HCT116 (cell line): ENCODE measurements around the gene DUSP14. TPM values are rescaled to one million over a fixed set of nuclear protein-coding genes. Genes with fewer than 3 reads are reported as not detected.

ENCODE experiments used
- ATAC-seq: fragments of 200-7000 bp; cut with Tn5 transposase; 2 replicates; pipeline ENCODE4 v1.9.1; 2020; ENCODE audit warnings: mild to moderate bottlenecking, moderate library complexity
- BruUV-seq: library from RNA; stranded (reverse); fragments of 400-500 nt; replicated peaks from 2 replicates; lab custom pipeline; 2021; lab: Mats Ljungman, UMichigan
- CTCF ChIA-PET: fragments of 300-600 bp; sonication (Branson Sonifier 250); formaldehyde crosslinking; loops from one replicate; lab custom pipeline; 2021; ENCODE audit warnings: antibody characterized with exemption; lab: Charles Lee
- POLR2A ChIA-PET: fragments of 300-600, 350-600 bp; sonication (Branson Sonifier 250); formaldehyde crosslinking; loops from one replicate; lab custom pipeline; 2021; ENCODE audit warnings: antibody characterized with exemption; lab: Charles Lee
- RAD21 ChIA-PET, 2 experiments: fragments of 300-600 bp; sonication (Branson Sonifier 250); formaldehyde crosslinking; loops; one replicate each; lab custom pipeline; 2023; ENCODE audit warnings: low total read pairs in 2 of 2; ENCODE audit not compliant: uncharacterized antibody in 2 of 2, unreplicated experiment in 2 of 2, low non-redundant PET in 1 of 2; lab: Charles Lee
- DNase-seq: peaks from one replicate; pipeline ENCODE4 v3.0.0-alpha.2; 2010; ENCODE audit warnings: low read depth, low spot score
- H2AFZ ChIP-seq: fragments of 200-600 bp; shearing (Covaris generic), sonication (generic); 2 replicates; pipeline ENCODE4 v1.6.1; 2017; ENCODE audit warnings: low read depth, mixed run types, mixed read lengths, antibody characterized with exemption, low read length; ENCODE audit not compliant: poor library complexity, severe bottlenecking
- H3K27ac ChIP-seq: 2 replicates; pipeline ENCODE4 v1.5.1; 2012; ENCODE audit warnings: low read depth, low read length
- H3K27me3 ChIP-seq: fragments of 200-600 bp; sonication (generic); 2 replicates; pipeline ENCODE4 v1.6.1; 2016; ENCODE audit warnings: mixed run types, low read length, mixed read lengths; ENCODE audit not compliant: insufficient read depth
- H3K36me3 ChIP-seq, 2 experiments: fragments of 200-500 bp in 1 of 2; fragments of 200-600 bp in 1 of 2; sonication (Bioruptor generic) in 1 of 2; sonication (generic) in 1 of 2; 2 replicates each; pipeline versions ENCODE4 v1.5.1 to v1.6.1; 2014 to 2016; ENCODE audit warnings: low read length in 2 of 2, inconsistent platforms in 1 of 2, mixed read lengths in 1 of 2, mixed run types in 1 of 2; ENCODE audit not compliant: insufficient read depth in 2 of 2, control insufficient read depth in 1 of 2
- H3K4me1 ChIP-seq, 2 experiments: fragments of 200-600 bp in 1 of 2; sonication (generic) in 1 of 2; 2 replicates each; pipeline versions ENCODE4 v1.5.1 to v1.6.1; 2012 to 2017; ENCODE audit warnings: low read length in 2 of 2, inconsistent platforms in 1 of 2, mild to moderate bottlenecking in 1 of 2, mixed read lengths in 1 of 2, mixed run types in 1 of 2, moderate library complexity in 1 of 2; ENCODE audit not compliant: insufficient read depth in 2 of 2, control insufficient read depth in 1 of 2
- H3K4me2 ChIP-seq: fragments of 200-600 bp; sonication (generic); 2 replicates; pipeline ENCODE4 v1.6.1; 2017; ENCODE audit warnings: mixed run types, low read length, mixed read lengths
- H3K4me3 ChIP-seq, 2 experiments: fragments of 200-600 bp in 1 of 2; sonication (generic) in 1 of 2; replicated peaks in 1 of 2; 2 replicates each; pipeline ENCODE4 v1.5.1; 2011 to 2016; ENCODE audit warnings: low read length in 2 of 2, control low read depth in 1 of 2, low read depth in 1 of 2, mild to moderate bottlenecking in 1 of 2, mixed read lengths in 1 of 2, mixed run types in 1 of 2
- H3K79me2 ChIP-seq: fragments of 200-600 bp; sonication (generic); 2 replicates; pipeline ENCODE4 v1.6.1; 2017; ENCODE audit warnings: mild to moderate bottlenecking, mixed run types, low read length, moderate library complexity, mixed read lengths; ENCODE audit not compliant: insufficient read depth
- H3K9ac ChIP-seq: fragments of 200-600 bp; sonication (generic); 2 replicates; pipeline ENCODE4 v1.6.1; 2016; ENCODE audit warnings: low read length, mixed read lengths
- H3K9me2 ChIP-seq: fragments of 200-600 bp; sonication (generic), shearing (Covaris generic); 2 replicates; pipeline ENCODE4 v1.6.1; 2017; ENCODE audit warnings: mixed run types, mild to moderate bottlenecking, moderate library complexity; ENCODE audit not compliant: insufficient read depth
- H3K9me3 ChIP-seq, 2 experiments: fragments of 200-500 bp in 1 of 2; fragments of 200-600 bp in 1 of 2; sonication (Bioruptor generic) in 1 of 2; sonication (generic) in 1 of 2; 2 replicates each; pipeline ENCODE4 v1.6.1; 2014 to 2017; ENCODE audit warnings: low read length in 2 of 2, mixed read lengths in 2 of 2, inconsistent platforms in 1 of 2, low read depth in 1 of 2, mild to moderate bottlenecking in 1 of 2, mixed run types in 1 of 2, moderate library complexity in 1 of 2; ENCODE audit not compliant: control insufficient read depth in 1 of 2, insufficient read depth in 1 of 2
- H4K20me1 ChIP-seq: fragments of 200-600 bp; sonication (generic), shearing (Covaris generic); 2 replicates; pipeline ENCODE4 v1.6.1; 2017; ENCODE audit warnings: mixed run types, mild to moderate bottlenecking, moderate library complexity; ENCODE audit not compliant: insufficient read depth
- CBX3 ChIP-seq: IDR thresholded peaks from 2 replicates; pipeline ENCODE4 v1.6.1; 2012; ENCODE audit warnings: low read depth
- CEBPB ChIP-seq: IDR thresholded peaks from 2 replicates; pipeline ENCODE4 v1.6.1; 2012; ENCODE audit warnings: low read depth
- EGR1 ChIP-seq: IDR thresholded peaks from 2 replicates; pipeline ENCODE4 v1.6.1; 2012; ENCODE audit warnings: low read depth
- ELF1 ChIP-seq: IDR thresholded peaks from 2 replicates; pipeline ENCODE4 v1.6.1; 2012; ENCODE audit warnings: low read depth, borderline replicate concordance
- FOSL1 ChIP-seq: IDR thresholded peaks from 2 replicates; pipeline ENCODE4 v1.6.1; 2012; ENCODE audit warnings: low read depth
- POLR2A ChIP-seq: IDR thresholded peaks from 2 replicates; pipeline ENCODE4 v1.7.0; 2011; ENCODE audit warnings: borderline replicate concordance; ENCODE audit not compliant: insufficient read depth, insufficient read length; ENCODE audit errors: extremely low read depth
- POLR2AphosphoS5 ChIP-seq: IDR thresholded peaks from 2 replicates; pipeline ENCODE4 v1.6.1; 2011; ENCODE audit warnings: mild to moderate bottlenecking, low read depth, low read length, moderate library complexity
- RAD21 ChIP-seq: IDR thresholded peaks from 2 replicates; pipeline ENCODE4 v1.6.1; 2012; ENCODE audit warnings: low read depth, mild to moderate bottlenecking
- SIN3A ChIP-seq: IDR thresholded peaks from 2 replicates; pipeline ENCODE4 v1.6.1; 2012; ENCODE audit warnings: low read depth
- TCF7L2 ChIP-seq: IDR thresholded peaks from 2 replicates; pipeline ENCODE4 v1.7.0; 2011; ENCODE audit warnings: borderline replicate concordance, inconsistent platforms; ENCODE audit not compliant: insufficient read depth, insufficient read length; ENCODE audit errors: extremely low read depth
- YY1 ChIP-seq: IDR thresholded peaks from 2 replicates; pipeline ENCODE4 v1.6.1; 2011; ENCODE audit warnings: low read length, low read depth, moderate library complexity, mild to moderate bottlenecking; ENCODE audit not compliant: insufficient replicate concordance; ENCODE audit errors: extremely low read depth
- ZFX ChIP-seq: fragments of 450-650 bp; IDR thresholded peaks from 2 replicates; pipeline ENCODE4 v1.6.1; 2017
- intact Hi-C: fragments of 100-400 bp; cut with micrococcal nuclease; formaldehyde crosslinking; loops from 2 replicates; pipeline ENCODE4 v1.10.0; 2022
- total RNA-seq: library from RNA; stranded (reverse); gene quantifications from one replicate; pipeline ENCODE4 v1.2.1, GENCODE V29; 2021; ENCODE audit not compliant: unreplicated experiment
- TF ChIP-seq, protein P1 (sequence below): IDR thresholded peaks from 2 replicates; pipeline ENCODE4 v1.6.1; 2012
- TF ChIP-seq, protein P2 (sequence below): IDR thresholded peaks from 2 replicates; pipeline ENCODE4 v1.6.1; 2012
- TF ChIP-seq, protein P3 (sequence below): IDR thresholded peaks from 2 replicates; pipeline ENCODE4 v1.6.1; 2012; ENCODE audit warnings: low read depth

The DUSP14 gene
- total RNA-seq, 1 experiment from 2014 or later = 27.6 TPM

DNA sequence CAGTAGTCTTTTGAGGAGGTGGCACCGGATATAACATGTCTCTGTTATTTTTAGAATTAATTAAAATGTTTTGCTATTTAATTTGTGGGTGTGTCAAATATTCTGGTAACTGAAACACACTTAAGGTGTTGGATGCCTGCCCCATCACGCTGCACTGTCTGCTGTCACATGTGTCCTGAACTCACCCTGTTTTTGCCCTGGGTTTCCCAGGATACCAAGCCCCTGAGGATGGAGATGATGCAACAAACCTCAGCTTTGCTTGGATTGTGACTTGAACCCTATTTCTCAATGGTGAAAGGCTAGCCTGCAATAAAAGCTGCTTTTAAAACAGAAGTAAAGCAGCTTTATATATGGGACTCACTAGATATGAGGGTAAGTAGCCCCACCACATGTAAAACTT, 11.5 kb upstream of the DUSP14 start:
- DNase-seq = no peak
- ChIA-PET CTCF (no interaction called here), RAD21 (no interaction called here), POLR2A (no interaction called here)
- no peak overlapping the region for H3K27ac ChIP-seq
- H3K9me2 ChIP-seq = no peaks in the 10 kb centered on the region
- no peaks in the 10 kb centered on the region for H3K9me3 ChIP-seq
- H3K9ac ChIP-seq = no peak overlapping the region
- TF ChIP-seq RAD21 = no peak
- TF ChIP-seq TCF7L2 = no peak
- no peak overlapping the region for H3K4me3 ChIP-seq
- H3K4me1 ChIP-seq = peaks cover 19 to 34% of the 10 kb centered on the region in 2 experiments
- intact Hi-C loops = no loop called here
- H4K20me1 ChIP-seq = no peaks in the 10 kb centered on the region
- no peak overlapping the region for H3K4me2 ChIP-seq
- no TSS peak for BruUV-seq
- no peaks in the 10 kb centered on the region for H3K27me3 ChIP-seq
- peaks cover 14 to 34% of the 10 kb centered on the region in 2 experiments; a peak in 3 of 4 replicates for H3K36me3 ChIP-seq
- H3K79me2 ChIP-seq = no peaks in the 10 kb centered on the region
- no peak for ATAC-seq
- no peak overlapping the region for H2AFZ ChIP-seq

DNA sequence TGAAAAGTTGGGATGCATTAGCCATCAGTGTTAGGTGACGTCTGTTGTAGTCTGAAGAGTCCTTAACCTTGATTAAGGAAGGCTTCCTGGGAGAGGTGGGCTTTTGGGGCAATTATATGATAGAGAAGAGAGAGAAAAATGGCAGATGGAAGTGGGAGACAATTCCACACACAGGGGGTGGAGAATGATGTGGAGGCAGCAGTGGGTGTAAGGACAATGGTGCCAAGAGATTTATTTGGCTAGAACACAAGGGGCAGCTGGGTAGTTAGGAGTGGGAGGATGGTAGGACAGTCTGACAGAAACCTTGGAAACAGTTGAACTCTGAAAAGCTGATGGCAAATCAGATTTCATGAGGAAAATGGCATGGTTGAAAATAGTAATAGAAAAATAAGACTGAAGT, 10.7 kb upstream of the DUSP14 start:
- ChIA-PET POLR2A (no interaction called here), CTCF (no interaction called here), RAD21 (no interaction called here)
- no peak overlapping the region for H3K9ac ChIP-seq
- no TSS peak for BruUV-seq
- no peaks in the 10 kb centered on the region for H3K79me2 ChIP-seq
- no peaks in the 10 kb centered on the region for H3K9me2 ChIP-seq
- no peak for TF ChIP-seq POLR2AphosphoS5
- no peak for TF ChIP-seq ZFX
- TF ChIP-seq, protein P1, sequence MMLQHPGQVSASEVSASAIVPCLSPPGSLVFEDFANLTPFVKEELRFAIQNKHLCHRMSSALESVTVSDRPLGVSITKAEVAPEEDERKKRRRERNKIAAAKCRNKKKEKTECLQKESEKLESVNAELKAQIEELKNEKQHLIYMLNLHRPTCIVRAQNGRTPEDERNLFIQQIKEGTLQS = no peak
- no peak for TF ChIP-seq SIN3A
- TF ChIP-seq YY1 = no peak
- no peak for TF ChIP-seq EGR1
- TF ChIP-seq, protein P2, sequence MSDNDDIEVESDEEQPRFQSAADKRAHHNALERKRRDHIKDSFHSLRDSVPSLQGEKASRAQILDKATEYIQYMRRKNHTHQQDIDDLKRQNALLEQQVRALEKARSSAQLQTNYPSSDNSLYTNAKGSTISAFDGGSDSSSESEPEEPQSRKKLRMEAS = no peak
- no peak for TF ChIP-seq CBX3
- no peak for TF ChIP-seq ELF1
- TF ChIP-seq FOSL1 = no peak
- no peak for TF ChIP-seq POLR2A
- TF ChIP-seq, protein P3, sequence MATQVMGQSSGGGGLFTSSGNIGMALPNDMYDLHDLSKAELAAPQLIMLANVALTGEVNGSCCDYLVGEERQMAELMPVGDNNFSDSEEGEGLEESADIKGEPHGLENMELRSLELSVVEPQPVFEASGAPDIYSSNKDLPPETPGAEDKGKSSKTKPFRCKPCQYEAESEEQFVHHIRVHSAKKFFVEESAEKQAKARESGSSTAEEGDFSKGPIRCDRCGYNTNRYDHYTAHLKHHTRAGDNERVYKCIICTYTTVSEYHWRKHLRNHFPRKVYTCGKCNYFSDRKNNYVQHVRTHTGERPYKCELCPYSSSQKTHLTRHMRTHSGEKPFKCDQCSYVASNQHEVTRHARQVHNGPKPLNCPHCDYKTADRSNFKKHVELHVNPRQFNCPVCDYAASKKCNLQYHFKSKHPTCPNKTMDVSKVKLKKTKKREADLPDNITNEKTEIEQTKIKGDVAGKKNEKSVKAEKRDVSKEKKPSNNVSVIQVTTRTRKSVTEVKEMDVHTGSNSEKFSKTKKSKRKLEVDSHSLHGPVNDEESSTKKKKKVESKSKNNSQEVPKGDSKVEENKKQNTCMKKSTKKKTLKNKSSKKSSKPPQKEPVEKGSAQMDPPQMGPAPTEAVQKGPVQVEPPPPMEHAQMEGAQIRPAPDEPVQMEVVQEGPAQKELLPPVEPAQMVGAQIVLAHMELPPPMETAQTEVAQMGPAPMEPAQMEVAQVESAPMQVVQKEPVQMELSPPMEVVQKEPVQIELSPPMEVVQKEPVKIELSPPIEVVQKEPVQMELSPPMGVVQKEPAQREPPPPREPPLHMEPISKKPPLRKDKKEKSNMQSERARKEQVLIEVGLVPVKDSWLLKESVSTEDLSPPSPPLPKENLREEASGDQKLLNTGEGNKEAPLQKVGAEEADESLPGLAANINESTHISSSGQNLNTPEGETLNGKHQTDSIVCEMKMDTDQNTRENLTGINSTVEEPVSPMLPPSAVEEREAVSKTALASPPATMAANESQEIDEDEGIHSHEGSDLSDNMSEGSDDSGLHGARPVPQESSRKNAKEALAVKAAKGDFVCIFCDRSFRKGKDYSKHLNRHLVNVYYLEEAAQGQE = no peak
- TF ChIP-seq TCF7L2 = no peak
- TF ChIP-seq CEBPB = no peak
- no peak for TF ChIP-seq RAD21
- DNase-seq (no peak), ATAC-seq (no peak)
- peaks cover 12 to 28% of the 10 kb centered on the region in 2 experiments; a peak in 2 of 4 replicates for H3K36me3 ChIP-seq
- no peaks in the 10 kb centered on the region for H3K27me3 ChIP-seq
- no peaks in the 10 kb centered on the region for H4K20me1 ChIP-seq
- H3K27ac ChIP-seq = no peak overlapping the region
- no peak overlapping the region for H2AFZ ChIP-seq
- no peak overlapping the region for H3K4me2 ChIP-seq
- H3K4me3 ChIP-seq = no peak overlapping the region
- H3K4me1 ChIP-seq = peaks cover 22 to 36% of the 10 kb centered on the region in 2 experiments
- H3K9me3 ChIP-seq = no peaks in the 10 kb centered on the region
- intact Hi-C loops = no loop called here
